ENCODE data around the gene KAT5.
"Not testable (repeated sequence)": the region's sequence is repeated elsewhere in the genome, so short reads cannot be mapped to it uniquely, and the experiment has no call there.

The KAT5 gene

GRCh38 chr11:65744026-65744698 is 32.1 kb downstream of the KAT5 start:
- DNase-seq (ENCODE audit: low spot score), result peak; percentile 66

DNA sequence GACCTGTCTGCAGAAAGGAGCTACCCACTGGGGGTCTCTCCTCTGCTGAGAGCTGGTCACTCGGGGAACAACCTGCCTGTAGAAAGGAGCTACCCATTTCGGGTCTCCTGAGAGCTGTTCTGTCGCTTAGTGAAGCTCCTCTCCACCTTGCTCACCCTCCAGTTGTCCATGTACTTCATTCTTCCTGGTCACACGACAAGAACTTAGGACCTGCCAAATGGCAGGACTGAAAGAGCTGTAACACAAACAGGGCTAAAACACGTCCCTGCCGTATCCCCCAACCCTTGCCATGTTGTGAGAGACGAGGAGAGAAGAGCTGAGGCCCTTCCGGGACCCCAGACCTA is 32.6 kb downstream of the KAT5 start:
- DNase-seq (ENCODE audit: low spot score), result no peak

DNA sequence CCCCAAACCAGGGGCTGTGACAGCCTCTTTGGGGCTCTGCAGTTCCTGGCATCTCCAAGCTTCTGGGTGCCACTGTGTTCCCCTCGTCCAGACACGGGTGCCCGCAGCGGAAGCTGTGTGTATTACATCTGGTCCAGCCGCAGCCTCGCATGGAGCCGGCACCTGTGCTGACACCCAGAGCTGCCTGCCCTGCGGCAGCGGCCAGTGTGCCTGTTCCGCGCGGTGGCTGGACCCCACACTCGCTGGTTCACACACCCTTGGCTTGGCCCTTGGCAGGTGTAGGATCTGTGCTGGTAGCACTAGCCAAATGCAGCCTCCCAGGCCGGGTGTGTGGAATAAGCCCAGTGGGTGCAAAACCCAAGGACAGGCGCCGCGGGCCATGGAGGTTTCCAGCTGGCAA is 33.0 kb downstream of the KAT5 start:
- no peak for DNase-seq (ENCODE audit: low spot score)

GRCh38 chr11:65762169-65762568 is 50.1 kb downstream of the KAT5 start:
- not testable (repeated sequence) for DNase-seq (ENCODE audit: low spot score)

GRCh38 chr11:65762816-65763215 is 50.8 kb downstream of the KAT5 start:
- DNase-seq (ENCODE audit: low spot score), result not testable (repeated sequence)

DNA sequence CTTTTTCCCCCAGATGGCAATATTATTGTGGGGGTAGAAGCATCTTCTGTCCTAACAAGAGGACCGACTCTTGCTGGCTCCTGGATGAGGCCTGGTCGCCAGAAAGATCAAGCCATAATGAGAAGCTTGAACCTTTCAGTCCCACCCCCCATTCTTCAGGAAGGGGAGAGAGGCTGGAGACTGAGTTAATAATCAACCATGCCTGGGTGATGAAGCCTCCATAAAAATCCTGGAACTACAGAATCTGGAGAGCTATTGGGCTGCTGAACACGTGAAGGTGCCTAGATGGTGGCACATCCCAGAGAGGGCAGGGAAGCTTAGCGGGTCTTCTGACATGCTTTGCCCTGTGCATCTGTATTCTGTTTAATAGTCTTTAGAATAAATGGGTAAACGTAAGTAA is 52.4 kb downstream of the KAT5 start:
- no peak for DNase-seq (ENCODE audit: low spot score)

- no peak for DNase-seq (ENCODE audit: low spot score)
Measured at GRCh38 chr11:65766535-65766934, 54.5 kb downstream of the KAT5 start.

DNA sequence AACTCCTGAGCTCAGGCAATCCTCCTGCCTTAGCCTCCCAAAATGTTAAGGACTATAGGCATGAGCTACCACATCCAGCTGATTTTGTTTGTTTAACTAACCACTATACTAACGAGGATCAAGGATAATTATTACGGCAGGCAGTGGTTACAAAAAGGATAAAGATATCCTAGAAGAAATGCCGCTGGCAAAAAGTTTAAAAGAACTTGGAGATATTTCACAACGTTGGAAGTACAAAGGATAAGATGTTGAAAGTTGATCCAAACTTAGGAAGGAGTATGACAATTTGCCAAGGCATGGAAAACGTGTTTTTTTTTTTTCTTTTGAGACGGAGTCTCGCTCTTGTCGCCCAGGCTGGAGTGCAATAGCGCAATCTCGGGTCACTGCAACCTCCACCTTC is 55.4 kb downstream of the KAT5 start:
- no peak for DNase-seq (ENCODE audit: low spot score)

DNA sequence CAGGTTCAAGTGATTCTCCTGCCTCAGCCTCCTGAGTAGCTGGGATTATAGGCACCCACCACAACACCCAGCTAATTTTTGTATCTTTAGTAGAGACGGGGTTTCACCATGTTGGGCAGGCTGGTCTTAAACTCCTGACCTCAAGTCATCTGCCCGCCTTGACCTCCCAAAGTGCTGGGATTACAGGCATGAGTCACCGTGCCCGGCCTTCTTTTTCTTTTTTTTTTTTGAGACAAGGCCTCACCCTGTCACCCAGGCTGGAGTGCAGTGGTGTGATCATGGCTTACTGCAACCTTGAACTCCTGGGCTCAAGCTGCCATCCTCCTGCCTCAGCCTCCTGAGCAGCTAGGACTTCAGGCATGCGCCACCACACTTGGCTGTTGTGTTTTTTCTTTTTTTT is 55.8 kb downstream of the KAT5 start:
- DNase-seq (ENCODE audit: low spot score), result not testable (repeated sequence)

Data from iPS-NIHi11 (cell line).